SU-DHL-6 (cell line): ENCODE results near the gene HOXB3.

Experiments used
- H2AFZ ChIP-seq: fragments of 200-600 bp; sonication (generic); 2 replicates; pipeline ENCODE4 v1.6.1; 2014; ENCODE audit warnings: low read depth, mild to moderate bottlenecking, moderate library complexity, mixed read lengths, antibody characterized with exemption, low read length; ENCODE audit not compliant: severe bottlenecking
- H3F3A ChIP-seq: fragments of 200-600 bp; shearing (Covaris generic); 2 replicates; pipeline ENCODE4 v1.6.0; 2016; ENCODE audit warnings: antibody characterized with exemption, mild to moderate bottlenecking; ENCODE audit not compliant: insufficient read depth
- H3K27ac ChIP-seq: fragments of 200-600 bp; sonication (generic); 2 replicates; pipeline ENCODE4 v1.5.1; 2016; ENCODE audit warnings: low read depth, mild to moderate bottlenecking, low read length, moderate library complexity, mixed read lengths
- H3K27me3 ChIP-seq: fragments of 200-600 bp; sonication (generic), shearing (Covaris generic); 2 replicates; pipeline ENCODE4 v1.6.0; 2014; ENCODE audit warnings: mild to moderate bottlenecking, low read length
- H3K36me3 ChIP-seq: fragments of 200-600 bp; sonication (generic); 2 replicates; pipeline ENCODE4 v1.6.1; 2014; ENCODE audit warnings: mild to moderate bottlenecking, low read length, mixed read lengths
- H3K4me2 ChIP-seq: fragments of 300-600, 200-600 bp; shearing (Covaris generic), sonication (generic); 2 replicates; pipeline ENCODE4 v1.6.0; 2014; ENCODE audit warnings: low read length, low read depth, mild to moderate bottlenecking; ENCODE audit not compliant: poor library complexity, severe bottlenecking
- H3K4me3 ChIP-seq: fragments of 200-600 bp; sonication (generic); 2 replicates; pipeline ENCODE4 v1.5.1; 2014; ENCODE audit warnings: antibody characterized with exemption, low read length, mild to moderate bottlenecking, mixed read lengths; ENCODE audit not compliant: insufficient read depth, poor library complexity, severe bottlenecking
- H3K79me2 ChIP-seq: fragments of 200-600 bp; sonication (generic); 2 replicates; pipeline ENCODE4 v1.6.1; 2014; ENCODE audit warnings: mild to moderate bottlenecking, low read length, moderate library complexity; ENCODE audit not compliant: insufficient read depth
- H3K9ac ChIP-seq: fragments of 200-600 bp; sonication (generic); 2 replicates; pipeline ENCODE4 v1.7.0; 2014; ENCODE audit warnings: mild to moderate bottlenecking, low read length
- H3K9me2 ChIP-seq: fragments of 200-600 bp; sonication (generic); replicated peaks from 2 replicates; pipeline ENCODE4 v1.6.1; 2014; ENCODE audit warnings: low read length; ENCODE audit not compliant: insufficient read depth
- H3K9me3 ChIP-seq: fragments of 200-600 bp; sonication (generic); 2 replicates; pipeline ENCODE4 v1.6.1; 2014; ENCODE audit warnings: low read length, mixed read lengths; ENCODE audit not compliant: insufficient read depth
- H4K20me1 ChIP-seq: fragments of 200-600 bp; sonication (generic); 2 replicates; pipeline ENCODE4 v1.6.1; 2014; ENCODE audit warnings: low read depth, mild to moderate bottlenecking, antibody characterized with exemption, low read length, moderate library complexity, mixed read lengths
- CTCF ChIP-seq: fragments of 200-600 bp; sonication (generic); IDR thresholded peaks from one replicate; pipeline ENCODE4 v1.5.1; 2017; ENCODE audit warnings: antibody characterized with exemption, mild to moderate bottlenecking, low read length, moderate library complexity; ENCODE audit not compliant: insufficient read depth, poor library complexity, severe bottlenecking
- EZH2phosphoT487 ChIP-seq: fragments of 200-600 bp; sonication (generic), shearing (Covaris generic); conservative IDR thresholded peaks from 2 replicates; pipeline ENCODE4 v1.6.1; 2018; ENCODE audit warnings: mild to moderate bottlenecking, antibody characterized with exemption, low read length, moderate library complexity, mixed read lengths

Gene HOXB3

GRCh38 chr17:48632579-48633265, 42.7 kb upstream of the HOXB3 start:
- no peak overlapping the region for H2AFZ ChIP-seq
- H3K4me3 ChIP-seq, result no peak overlapping the region
- H3K9me3 ChIP-seq, result no peaks in the 10 kb centered on the region
- no peaks in the 10 kb centered on the region for H3F3A ChIP-seq
- H4K20me1 ChIP-seq, result no peaks in the 10 kb centered on the region
- no peak overlapping the region for H3K4me2 ChIP-seq
- TF ChIP-seq EZH2phosphoT487 (no peak), CTCF (no peak)
- H3K9me2 ChIP-seq, result no peaks in the 10 kb centered on the region
- H3K36me3 ChIP-seq, result no peaks in the 10 kb centered on the region
- H3K9ac ChIP-seq, result no peak overlapping the region
- H3K79me2 ChIP-seq, result no peaks in the 10 kb centered on the region
- no peaks in the 10 kb centered on the region for H3K27me3 ChIP-seq
- H3K27ac ChIP-seq, result no peak overlapping the region

- Histone ChIP-seq H3K79me2 (no peaks in the 10 kb centered on the region), H3K9me2 (no peaks in the 10 kb centered on the region), H3K4me3 (no peak overlapping the region), H3K36me3 (no peaks in the 10 kb centered on the region), H4K20me1 (no peaks in the 10 kb centered on the region), H3F3A (no peaks in the 10 kb centered on the region), H3K4me2 (no peak overlapping the region), H2AFZ (no peak overlapping the region), H3K9me3 (no peaks in the 10 kb centered on the region), H3K27ac (no peak overlapping the region), H3K9ac (no peak overlapping the region), H3K27me3 (no peaks in the 10 kb centered on the region)
- no peak for TF ChIP-seq CTCF
- TF ChIP-seq EZH2phosphoT487, result no peak
Measured at GRCh38 chr17:48631693-48632578, 41.9 kb upstream of the HOXB3 start.

GRCh38 chr17:48630925-48631692, 41.1 kb upstream of the HOXB3 start:
- TF ChIP-seq CTCF, result no peak
- TF ChIP-seq EZH2phosphoT487, result no peak
- H3K36me3 ChIP-seq, result no peaks in the 10 kb centered on the region
- H3K4me2 ChIP-seq, result no peak overlapping the region
- H3K27me3 ChIP-seq, result no peaks in the 10 kb centered on the region
- no peaks in the 10 kb centered on the region for H3K79me2 ChIP-seq
- no peaks in the 10 kb centered on the region for H3K9me3 ChIP-seq
- no peaks in the 10 kb centered on the region for H3F3A ChIP-seq
- no peak overlapping the region for H2AFZ ChIP-seq
- no peaks in the 10 kb centered on the region for H4K20me1 ChIP-seq
- no peaks in the 10 kb centered on the region for H3K9me2 ChIP-seq
- no peak overlapping the region for H3K4me3 ChIP-seq
- no peak overlapping the region for H3K9ac ChIP-seq
- no peak overlapping the region for H3K27ac ChIP-seq
